Epithelial cell of prostate (primary cell): ENCODE results near the gene SLC15A5.
A peak's percentile ranks its signal among the peaks of the same experiment; 100 is the strongest.

ENCODE experiments used
- DNase-seq: peaks from one replicate; pipeline ENCODE4 v3.0.0-alpha.2; 2011; ENCODE audit warnings: low read depth, low spot score
- H3K27ac ChIP-seq: fragments of 450-650 bp; 2 replicates; pipeline ENCODE4 v1.5.1; 2017; ENCODE audit warnings: mild to moderate bottlenecking

Gene SLC15A5

DNA sequence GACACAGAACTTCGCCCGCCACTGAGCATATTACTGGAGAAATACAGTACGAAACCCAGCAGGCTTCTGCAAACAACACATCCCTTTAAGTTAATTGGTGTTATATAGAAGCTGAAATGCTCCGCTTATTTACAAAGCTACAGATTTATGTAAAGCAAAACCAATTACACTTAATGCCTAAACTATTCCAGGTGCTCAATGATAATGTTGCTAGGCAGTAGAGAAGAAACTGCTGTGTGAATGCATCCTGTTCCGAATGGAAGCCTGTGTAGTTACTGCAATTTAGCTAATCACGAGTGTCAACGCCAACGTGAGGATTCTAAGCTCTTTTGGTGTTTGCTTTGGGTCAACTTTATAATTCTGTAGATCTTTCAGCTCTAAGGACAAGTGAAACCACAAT lies 89.8 kb downstream of the SLC15A5 start:
- DNase-seq: no peak
- no peak overlapping the region for H3K27ac ChIP-seq

- H3K27ac ChIP-seq: no peak overlapping the region
- no peak for DNase-seq
These were observed 92.8 kb downstream of the SLC15A5 start for GRCh38 chr12:16184681-16185080.

DNA sequence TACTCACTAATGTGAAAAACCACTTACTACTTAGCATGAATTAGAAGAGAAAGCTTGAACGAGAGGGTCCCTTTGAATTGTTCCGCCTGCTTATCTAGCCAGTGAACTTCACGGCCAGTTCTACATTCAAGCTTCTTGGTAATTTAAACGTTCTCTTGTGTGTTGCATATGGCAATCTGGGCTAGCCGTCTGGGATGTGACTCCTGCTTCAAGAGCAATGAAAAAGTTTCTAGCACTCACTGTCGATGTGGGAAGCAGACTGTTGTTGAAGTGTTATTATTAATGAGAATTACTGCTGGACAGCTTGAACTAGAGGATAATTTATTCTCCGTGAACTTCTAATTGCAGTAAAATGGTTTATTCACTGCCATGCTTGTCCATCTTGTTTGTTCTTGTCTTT lies 93.9 kb downstream of the SLC15A5 start:
- no peak overlapping the region for H3K27ac ChIP-seq
- DNase-seq: no peak

GRCh38 chr12:16175840-16176239 lies 101.6 kb downstream of the SLC15A5 start:
- no peak for DNase-seq
- H3K27ac ChIP-seq: no peak overlapping the region

DNA sequence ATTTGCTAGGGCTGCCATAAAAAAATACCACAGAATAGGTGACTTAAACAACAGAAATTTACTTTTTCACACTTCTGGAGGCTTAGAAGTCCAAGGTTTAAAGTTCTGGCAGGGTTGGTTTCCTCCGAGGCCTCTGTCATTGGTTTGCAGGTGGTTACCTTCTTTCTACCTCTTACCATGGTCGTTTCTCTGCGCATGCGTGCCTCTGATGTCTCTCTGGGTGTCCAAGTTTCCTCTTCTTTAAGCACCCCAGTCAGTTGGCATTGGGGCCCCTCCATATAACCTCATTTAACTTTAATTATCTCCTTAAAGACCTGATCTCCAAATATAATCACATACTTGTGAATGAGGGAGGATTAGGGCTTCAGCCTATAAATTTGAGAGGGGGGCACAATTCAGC lies 103.2 kb downstream of the SLC15A5 start:
- no peak overlapping the region for H3K27ac ChIP-seq
- no peak for DNase-seq

DNA sequence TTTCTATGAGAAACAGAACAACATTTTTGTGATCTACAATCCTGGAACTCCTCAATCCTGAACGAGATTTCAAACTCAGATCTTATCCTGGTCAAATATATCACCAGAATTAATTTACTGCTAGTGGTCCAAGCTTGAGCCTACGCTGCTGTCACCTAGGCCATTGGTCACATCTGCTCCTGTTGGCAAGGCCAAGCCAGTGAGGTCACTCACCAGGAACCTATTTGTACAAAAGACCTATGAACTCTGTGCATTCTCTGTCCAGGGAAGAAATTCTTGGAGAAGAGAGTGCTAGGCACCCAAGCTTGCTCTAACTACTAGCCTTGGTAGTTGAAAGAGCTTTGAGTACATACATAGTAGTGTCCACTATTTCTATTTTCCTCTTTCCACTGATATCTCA lies 106.1 kb downstream of the SLC15A5 start:
- H3K27ac ChIP-seq: no peak overlapping the region
- no peak for DNase-seq

DNA sequence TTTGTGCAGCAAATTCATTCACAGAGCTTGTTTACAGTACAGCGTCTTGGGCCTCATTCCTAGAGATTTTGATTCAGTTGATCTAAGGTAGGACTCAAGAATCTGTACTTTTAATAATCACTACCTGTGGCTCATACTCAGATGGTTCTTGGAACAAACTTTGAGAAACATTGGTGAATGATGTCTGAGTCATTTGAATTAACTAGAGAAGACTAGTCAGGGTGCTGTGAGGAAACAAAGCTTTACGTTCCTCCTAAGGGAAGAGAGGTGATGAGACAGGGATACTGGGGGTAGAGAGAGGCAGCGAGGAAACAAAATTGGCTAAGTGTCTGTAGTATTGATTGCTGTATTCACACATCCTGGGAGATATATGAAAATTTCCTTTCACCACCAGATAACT lies 109.4 kb downstream of the SLC15A5 start:
- no peak overlapping the region for H3K27ac ChIP-seq
- peak; percentile 29 for DNase-seq

DNA sequence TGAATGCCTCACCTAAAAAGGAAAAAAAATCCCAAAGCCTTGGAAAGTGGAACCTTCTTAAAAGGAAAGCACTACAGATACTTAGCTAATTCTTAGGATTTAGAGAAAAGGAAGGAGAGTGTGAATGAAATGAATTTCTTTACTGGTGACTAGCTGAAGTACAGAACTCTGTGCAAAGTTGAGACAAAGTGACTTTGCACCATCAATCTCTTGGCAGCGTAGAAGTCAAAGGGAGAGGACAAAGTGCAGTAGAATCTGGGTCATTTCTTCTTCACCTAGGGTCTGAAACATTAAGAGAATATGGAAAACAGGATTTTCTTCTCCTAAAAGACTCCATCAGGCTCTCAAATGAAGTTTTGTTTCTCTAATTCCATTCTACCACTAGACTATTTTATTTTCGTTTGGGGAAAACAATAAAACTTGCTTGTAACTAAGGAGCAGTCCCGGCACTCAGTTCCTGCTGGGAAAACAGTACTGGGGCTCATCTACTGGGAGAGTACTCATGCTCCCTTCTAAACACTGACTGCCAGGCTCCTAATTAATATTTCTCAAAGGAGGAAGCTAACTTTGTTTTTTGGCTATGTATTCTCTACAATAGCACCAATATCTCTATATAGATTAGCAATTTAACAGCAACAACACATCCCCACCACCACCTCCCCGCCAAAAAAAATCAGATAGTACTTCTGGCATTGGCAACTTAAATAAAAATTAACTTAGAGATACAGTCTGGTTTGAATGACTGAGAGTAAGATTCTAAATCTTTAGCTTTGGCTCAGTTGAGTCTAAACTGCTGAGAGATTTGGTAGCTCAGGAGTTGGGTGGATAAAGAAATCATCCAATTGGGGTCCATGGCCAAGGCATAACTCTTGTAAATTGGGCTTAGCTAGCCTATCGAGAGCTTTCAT lies 110.7 kb downstream of the SLC15A5 start:
- H3K27ac ChIP-seq: no peak overlapping the region
- DNase-seq: no peak

GRCh38 chr12:16165506-16165905 lies 112.0 kb downstream of the SLC15A5 start:
- DNase-seq: no peak
- no peak overlapping the region for H3K27ac ChIP-seq

GRCh38 chr12:16163901-16164300 lies 113.6 kb downstream of the SLC15A5 start:
- no peak overlapping the region for H3K27ac ChIP-seq
- no peak for DNase-seq

- no peak for DNase-seq
- no peak overlapping the region for H3K27ac ChIP-seq
These were observed 114.3 kb downstream of the SLC15A5 start for GRCh38 chr12:16163146-16163545.

- no peak overlapping the region for H3K27ac ChIP-seq
- no peak for DNase-seq
These were observed 117.9 kb downstream of the SLC15A5 start for GRCh38 chr12:16159571-16159970.

DNA sequence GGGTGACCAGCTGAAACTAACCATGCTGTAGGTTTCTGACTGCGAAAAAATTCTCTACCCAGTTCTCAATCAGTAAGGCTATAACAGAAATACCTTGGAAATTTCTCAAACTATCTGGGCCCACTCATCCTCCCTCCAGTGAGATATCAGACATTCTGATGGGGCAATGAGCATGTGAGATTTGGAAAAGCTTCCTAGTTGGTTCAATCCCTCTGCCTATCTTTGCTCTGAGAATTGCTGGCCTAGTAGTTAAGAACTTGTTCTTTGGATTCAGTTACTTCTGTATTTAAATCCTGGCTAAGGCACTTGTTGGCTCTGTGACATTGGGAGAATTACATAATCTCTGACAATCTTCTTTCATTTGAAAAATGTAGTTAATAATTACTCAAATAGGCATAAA lies 119.4 kb downstream of the SLC15A5 start:
- DNase-seq: no peak

GRCh38 chr12:16155938-16156337 lies 121.5 kb downstream of the SLC15A5 start:
- no peak overlapping the region for H3K27ac ChIP-seq
- no peak for DNase-seq

More for the DNA sequence above, 119.4 kb downstream of the SLC15A5 start:
- no peak overlapping the region for H3K27ac ChIP-seq

GRCh38 chr12:16154990-16155389 lies 122.5 kb downstream of the SLC15A5 start:
- no peak for DNase-seq
- H3K27ac ChIP-seq: no peak overlapping the region

DNA sequence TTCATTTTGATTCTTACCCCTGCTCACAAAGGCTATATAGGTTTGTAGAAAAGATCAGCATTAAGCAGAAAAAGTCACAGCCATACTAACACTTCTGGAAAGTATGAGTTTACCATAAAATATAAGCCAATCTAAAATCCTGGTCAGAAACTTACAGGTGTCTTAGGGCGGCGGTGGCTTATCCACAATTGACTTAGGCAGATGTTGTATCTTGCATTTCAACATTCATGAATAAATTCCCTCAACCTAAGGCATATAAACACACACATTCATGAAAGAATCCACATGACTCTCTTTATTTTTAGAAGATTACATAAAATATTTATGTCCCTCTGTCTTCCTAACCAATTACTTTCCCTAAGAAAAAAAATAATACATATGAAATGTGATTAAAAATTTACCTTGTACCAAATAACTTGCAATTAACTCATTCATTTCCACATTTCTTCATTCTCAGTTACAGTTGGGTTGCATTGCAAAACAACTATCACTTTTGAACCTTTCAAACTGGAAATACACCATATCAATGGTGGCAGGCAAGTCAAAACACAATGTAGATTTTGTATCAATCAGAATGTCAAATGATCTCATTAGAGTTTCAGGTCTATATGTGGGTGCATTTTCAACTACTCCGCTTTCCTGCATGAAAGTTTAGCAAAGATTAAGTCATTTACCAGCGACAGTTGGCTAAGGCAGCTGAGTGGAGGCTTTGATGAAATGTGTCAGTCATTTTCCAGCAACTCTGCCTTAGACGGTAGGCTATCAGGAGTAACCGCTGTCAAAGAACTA lies 124.4 kb downstream of the SLC15A5 start:
- DNase-seq: no peak
- H3K27ac ChIP-seq: no peak overlapping the region

GRCh38 chr12:16150276-16150675 lies 127.2 kb downstream of the SLC15A5 start:
- H3K27ac ChIP-seq: no peak overlapping the region
- no peak for DNase-seq

DNA sequence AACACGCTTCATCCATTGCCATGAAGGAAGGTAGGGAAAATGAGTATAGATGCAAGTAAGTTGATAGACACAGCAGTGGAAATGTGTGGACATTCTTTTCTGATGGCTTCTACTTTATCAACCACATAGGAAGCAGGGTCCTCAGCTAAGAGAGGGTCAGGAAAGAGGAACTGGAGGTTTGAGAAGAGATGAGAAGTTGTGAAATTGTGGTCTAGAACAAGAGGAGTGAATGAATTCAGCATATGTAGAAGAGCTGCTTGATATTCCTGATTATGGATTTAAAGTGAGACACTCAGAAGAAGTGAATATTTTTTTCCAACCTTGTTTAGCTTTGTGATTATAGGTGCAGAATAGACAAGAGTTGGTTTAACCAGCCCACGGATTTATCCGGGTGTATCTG lies 128.5 kb downstream of the SLC15A5 start:
- no peak overlapping the region for H3K27ac ChIP-seq
- no peak for DNase-seq
